ENCODE results near the gene ADRB2.

DNA sequence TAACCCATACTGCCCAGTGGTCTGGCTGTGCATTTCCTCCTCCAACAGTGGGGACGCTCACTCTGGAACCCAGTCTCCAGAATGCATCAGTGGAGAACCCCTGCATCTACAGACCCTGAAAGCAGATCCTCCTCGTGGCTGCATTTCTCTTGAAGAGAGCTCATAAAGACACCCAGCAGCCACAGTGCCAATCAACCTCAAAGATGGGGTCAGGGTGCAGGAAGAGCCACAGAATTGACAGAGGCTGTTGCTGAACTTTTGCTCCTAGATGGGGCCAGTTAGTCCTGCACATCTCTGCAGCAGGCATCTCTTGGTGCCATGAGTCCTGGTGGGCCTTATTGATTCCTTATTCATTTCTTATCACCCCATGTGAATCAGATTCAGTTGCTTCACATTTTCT, 39.6 kb downstream of the ADRB2 start:
- TF ChIP-seq POLR2A (IDR thresholded peaks at IDR 0.05), result no peak
- TF ChIP-seq, protein P1, sequence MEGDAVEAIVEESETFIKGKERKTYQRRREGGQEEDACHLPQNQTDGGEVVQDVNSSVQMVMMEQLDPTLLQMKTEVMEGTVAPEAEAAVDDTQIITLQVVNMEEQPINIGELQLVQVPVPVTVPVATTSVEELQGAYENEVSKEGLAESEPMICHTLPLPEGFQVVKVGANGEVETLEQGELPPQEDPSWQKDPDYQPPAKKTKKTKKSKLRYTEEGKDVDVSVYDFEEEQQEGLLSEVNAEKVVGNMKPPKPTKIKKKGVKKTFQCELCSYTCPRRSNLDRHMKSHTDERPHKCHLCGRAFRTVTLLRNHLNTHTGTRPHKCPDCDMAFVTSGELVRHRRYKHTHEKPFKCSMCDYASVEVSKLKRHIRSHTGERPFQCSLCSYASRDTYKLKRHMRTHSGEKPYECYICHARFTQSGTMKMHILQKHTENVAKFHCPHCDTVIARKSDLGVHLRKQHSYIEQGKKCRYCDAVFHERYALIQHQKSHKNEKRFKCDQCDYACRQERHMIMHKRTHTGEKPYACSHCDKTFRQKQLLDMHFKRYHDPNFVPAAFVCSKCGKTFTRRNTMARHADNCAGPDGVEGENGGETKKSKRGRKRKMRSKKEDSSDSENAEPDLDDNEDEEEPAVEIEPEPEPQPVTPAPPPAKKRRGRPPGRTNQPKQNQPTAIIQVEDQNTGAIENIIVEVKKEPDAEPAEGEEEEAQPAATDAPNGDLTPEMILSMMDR (IDR thresholded peaks at IDR 0.05), result no peak
